ENCODE measurements around the gene NFU1.
"Not testable (repeated sequence)": the region's sequence is repeated elsewhere in the genome, so short reads cannot be mapped to it uniquely, and the experiment has no call there.

NFU1 gene

DNA sequence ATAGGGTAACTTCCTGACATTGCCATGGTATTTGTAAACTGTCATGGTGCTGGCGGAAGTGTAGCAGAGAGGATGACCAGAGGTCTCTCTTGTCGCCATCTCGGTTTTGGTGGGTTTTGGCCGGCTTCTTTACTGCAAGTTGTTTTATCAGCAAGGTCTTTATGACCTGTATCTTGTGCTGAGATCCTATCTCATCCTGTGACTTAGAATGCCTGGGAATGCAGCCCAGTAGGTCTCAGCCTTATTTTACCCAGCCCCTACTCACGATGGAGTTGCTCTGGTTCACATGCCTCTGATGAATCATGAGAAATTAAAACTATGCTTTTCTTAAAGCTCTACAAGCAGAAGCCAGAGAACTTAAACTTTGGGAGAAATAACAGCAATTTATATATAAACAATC is 12.7 kb upstream of the NFU1 start:
- no peak for DNase-seq

DNA sequence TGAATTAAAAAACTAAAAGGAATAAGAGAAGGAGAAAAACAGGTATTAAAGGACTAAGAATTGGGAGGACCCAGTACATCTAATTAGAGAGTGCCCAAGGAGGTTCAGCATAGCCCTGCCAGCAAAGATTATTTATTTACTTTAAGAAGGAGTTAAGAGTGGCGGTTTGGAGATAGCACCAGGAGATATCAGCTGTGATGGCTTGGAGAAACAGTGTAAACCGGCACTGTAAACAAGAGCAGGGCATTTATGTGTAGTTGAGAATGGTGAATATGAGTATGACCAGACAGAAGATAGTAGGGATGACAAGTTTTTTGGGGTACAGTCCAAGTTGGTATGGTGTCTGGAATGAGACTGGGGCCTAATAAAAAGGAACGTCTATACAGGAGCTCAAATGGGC is 6.4 kb upstream of the NFU1 start:
- not testable (repeated sequence) for DNase-seq

DNA sequence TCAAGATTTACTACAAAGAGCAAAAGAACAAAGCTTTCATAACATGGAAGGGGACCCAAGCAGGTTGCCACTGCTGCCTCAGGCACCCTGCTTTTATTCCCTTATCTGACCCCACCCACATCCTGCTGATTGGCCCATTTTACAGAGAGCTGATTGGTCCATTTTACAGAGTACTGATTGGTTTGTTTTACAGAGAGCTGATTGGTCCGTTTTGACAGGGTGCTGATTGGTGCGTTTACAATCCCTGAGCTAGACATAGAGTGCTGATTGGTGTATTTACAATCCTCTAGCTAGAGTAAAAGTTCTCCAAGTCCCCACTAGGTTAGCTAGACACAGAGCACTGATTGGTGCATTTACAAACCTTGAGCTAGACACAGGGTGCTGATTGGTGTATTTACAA is 2.3 kb upstream of the NFU1 start:
- not testable (repeated sequence) for DNase-seq

DNA sequence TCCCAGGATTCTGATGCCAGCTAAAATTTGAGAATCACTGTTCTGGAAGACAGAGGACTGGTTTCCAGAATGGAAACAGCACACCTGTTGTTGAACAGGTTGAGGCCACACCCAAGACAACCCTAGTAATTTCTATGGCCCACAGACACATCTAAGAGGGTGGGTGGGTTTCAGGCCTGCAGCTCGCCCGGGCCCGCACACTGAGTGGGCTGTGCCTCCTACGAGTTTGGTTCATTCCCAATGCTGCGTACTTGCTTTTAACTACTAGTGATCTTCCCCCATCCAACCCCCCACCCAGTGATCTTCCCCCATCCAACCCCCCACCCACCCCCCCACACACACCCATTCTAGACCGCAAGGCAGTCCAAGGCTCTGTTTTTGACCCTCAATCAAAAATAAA is 1.3 kb upstream of the NFU1 start:
- DNase-seq, result no peak

DNA sequence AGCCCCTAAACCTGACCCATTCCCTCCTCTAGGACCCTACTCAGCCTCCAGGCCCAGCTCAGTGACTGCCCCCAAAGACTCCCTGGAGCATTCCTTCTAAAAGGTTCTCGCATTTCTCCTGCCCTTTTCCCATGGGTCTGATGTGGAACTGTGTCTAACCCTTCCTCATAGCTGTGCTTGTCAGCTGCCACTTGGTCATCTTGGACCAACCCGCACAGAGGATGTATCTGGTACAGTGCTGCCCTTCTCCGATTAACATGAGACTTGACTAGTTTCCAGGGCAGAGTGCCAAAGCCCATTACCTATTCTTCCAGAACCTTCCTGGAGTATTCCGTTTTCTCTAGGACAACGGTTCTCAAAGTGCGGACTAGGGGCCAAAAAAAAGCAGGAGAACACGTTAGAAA is 518 bp upstream of the NFU1 start:
- no peak for DNase-seq

DNA sequence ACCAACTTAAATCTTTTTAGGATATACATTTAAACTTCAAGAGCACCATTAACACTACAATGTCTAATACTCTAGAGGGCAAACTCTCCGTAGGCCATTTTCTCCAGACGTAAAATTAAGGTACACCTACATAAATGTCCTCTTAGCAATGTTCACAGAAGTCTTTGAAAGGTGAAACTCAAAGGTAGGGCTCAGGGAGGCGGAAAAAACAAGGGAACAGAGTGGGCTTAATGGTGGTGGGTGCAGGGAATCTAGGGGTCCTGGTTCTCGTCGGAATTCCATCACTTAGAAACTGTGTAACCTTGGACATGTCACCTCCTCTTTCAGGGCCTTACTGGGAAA is 668 bp downstream of the NFU1 start:
- no peak for DNase-seq

DNA sequence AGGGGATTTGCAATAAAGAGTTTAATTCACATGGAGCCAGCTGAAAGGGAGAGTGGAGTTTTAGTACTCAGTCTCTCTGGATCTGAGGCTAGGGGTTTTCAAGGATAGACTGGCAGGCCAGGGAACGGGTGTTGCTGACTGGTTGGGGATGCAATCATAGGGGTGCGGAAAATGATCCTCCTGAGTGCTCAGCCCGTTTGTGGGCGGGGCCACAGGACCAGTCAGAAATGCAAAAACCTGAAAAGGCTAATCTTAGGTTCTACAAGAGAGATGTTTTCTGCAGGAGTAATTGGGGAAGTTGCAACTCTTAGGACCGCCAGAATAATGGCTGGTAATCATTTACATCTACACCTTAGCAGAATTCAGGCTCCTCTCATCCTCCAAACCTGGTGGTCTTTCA is 2.5 kb downstream of the NFU1 start:
- no peak for DNase-seq

DNA sequence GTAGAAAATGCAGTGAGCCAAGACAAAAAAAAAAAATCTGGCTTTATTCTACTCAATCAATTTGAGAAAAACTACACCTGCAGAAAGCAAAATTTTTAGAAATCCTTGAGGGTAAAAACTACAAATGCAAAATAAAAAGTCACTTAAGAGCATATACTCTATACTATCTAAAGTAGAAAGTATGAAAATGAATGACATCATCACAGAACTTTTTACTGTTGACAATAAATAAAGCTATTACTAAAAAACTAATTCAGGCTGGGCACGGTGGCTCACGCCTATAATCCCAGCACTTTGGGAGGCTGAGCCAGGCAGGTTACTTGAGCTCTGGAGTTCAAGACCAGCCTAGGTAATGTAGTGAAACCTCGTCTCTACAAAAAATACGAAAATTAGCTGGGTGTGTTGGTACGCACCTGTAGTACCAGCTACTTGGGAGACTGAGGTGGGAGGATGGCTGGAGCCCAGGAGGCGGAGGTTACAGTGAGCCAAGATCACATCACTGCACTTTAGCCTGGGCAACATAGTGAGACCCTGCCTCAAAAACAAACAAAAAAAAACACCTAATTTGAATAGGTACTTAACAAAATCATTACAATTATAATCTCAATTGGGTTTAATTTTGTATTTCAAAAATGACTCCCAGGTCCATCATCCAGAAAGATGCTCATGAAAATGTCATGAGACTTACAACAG is 7.6 kb downstream of the NFU1 start:
- no peak for DNase-seq

DNA sequence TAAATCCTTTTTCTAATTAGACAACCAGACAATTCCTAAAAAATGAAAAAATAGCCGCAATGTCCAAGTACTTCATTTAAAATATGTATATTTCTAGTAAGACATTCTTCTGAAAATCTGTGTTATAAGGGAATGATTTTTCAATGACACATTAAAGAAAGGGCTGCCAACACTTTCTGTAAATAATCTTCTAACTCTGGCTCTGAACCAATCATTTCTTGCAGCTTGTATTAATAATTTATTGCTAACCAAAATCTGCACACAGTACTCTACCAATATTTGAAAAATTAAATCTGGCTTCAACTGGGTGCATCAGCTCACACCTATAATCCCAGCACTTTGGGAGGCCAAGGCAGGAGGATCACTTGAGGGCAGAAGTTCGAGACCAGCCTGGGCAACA is 8.3 kb downstream of the NFU1 start:
- DNase-seq, result no peak

DNA sequence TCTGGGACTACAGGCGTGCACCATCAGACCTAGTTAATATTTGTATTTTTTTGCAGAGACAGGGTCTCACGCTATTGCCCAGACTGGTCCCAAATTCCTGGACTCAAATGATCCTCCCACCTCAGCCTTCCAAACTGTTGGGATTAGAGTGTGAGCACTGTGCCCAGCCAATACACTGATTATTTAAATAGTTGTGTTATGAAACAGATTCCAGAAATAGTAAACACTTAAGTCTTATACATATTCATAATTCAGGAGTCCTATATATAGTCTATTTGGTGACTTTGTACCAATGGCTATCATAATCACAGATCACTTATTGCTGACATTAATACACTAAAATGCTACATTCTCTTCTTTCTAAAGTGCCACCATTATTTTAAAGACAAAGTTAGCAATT is 12.8 kb downstream of the NFU1 start:
- DNase-seq, result no peak

DNA sequence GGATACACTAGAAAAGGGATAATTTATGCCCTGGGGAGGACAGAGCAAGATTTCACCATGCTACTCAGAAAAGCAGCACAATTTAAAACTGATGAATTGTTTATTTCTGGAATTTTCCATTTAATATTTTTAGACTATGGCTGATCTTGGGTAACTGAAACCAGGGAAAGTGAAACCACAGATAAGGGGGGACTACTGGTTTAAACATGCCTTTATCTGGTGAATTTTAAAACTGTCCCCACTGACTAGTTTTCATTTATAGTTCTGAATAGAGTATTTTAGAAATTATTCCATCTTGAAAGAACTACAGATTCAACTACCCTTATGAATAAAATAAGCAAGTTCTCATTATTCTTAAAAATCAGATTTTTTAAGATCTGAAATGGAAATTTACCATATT is 15.0 kb downstream of the NFU1 start:
- no peak for DNase-seq

DNA sequence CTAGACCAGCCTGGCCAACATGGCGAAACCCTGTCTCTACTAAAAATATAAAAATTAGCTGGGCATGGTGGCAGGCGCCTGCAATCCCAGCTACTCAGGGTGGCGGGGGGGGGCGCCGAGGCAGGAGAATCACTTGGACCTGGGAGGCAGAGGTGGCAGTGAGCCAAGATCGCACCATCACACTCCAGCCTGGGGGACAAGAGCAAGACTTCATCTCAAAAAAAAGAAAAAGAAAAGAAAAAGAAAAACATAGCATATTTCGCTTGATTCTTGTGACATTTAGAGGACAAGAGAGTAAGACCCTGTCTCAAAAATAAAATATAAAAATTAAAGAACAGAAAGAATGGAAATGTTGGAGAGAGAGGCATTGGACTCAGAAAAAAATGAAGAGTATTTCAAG is 18.1 kb downstream of the NFU1 start:
- DNase-seq, result not testable (repeated sequence)

DNA sequence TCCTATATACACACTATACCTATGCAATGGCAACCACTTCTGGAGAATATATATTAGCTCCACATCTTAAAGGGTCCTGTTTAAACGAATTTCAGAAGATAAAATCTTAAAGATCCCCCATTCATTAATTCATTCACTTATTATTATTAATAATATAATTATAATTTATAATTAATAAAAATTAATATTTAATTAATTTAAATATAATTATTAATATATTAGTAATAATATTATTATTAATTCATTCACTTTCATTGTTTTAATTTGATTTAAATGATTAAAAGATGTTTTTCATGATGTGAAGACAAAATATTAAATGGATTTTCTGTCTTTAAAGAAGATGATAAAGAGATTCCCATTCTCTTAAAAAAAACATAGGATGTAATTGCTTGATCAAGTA is 21.1 kb downstream of the NFU1 start:
- no peak for DNase-seq

DNA sequence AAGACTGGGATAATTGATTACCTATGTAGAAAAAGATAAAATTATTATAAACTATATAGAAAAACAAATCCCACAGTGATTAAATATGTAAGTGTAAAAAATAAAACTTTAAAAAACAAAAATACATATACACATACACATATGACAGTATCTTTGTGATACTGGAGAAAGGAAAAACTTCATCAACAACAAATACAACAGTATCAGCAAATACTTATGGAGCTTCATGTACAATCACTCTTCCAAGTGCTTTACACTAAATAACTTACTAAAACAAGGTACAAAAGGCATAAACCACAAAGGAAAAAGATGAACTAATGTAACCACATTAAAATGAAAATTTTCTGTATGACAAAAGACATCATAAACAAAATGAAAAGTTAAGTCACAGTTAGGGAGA is 26.1 kb downstream of the NFU1 start:
- DNase-seq, result no peak

DNA sequence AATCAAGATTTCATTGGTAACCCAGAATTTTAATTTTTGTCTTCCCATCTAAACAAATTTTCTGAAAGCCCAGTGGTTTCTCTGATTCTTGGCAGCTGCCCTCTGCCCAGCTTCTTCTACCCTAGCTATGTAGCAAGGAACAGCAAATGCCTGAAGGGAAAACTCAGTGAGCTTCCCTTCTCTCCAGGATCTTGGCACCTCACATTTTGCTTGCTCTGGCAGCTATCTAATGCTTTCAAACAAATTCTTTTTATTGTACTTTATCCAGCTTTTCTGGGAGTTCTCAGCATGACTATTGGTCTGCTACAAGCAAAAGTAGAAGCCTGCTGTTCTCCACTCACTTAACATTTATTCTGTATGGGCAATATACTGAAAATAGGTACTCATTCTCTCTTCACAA is 31.9 kb downstream of the NFU1 start:
- DNase-seq, result no peak

DNA sequence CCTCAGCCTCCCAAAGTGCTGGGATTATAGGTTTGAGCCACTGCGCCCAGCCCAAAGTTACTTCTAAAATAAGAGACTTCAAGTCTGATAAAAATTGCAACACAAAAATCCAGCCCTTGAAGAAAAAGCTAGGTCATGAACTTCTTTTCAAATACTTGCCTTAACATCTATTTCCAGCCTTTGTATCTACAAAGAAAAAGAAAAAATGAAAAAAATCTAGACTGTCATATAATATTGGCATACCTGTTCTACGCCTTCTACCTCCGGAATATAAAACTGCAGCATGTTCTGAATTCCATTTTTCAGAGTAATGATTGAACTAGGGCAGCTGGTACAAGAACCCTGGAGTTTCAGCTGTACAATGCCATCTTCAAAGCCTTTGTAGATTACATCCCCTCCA is 37.1 kb downstream of the NFU1 start:
- DNase-seq, result no peak

DNA sequence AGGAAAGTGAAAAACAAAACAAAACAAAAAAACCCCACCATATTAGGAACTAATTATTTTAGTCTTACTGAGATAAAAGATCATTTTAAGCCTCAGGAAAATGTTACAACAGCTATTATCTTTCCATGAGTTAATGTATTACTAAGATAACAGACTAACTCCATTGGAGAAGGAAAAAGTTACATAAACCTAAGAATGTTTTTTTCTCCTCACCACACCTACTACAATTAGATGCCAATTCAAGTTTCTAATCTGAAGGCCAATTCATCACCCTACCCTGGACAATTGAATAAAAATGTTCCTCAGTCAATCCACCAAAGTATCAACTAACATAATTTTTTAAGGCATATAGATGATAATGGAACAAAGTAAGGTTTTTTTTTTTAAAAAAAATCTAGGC is 40.0 kb downstream of the NFU1 start:
- no peak for DNase-seq

DNA sequence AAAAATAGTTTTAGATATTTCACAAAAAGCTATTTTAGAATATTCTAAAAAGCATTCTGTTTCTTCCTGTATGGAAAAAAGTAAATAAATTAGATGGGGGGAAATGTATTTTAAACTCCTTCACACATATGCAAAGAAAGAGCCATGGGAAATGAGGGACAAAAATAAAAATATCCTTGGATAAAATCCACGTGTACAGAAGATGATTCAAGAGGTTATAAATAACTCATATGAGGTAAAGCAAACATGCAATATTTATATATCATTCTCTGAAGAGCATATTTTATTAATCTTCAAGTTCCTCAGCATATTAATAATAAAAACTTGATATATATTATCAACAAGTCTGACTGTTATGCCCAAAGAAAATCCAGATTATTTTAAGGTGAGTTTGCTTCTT is 41.4 kb downstream of the NFU1 start:
- no peak for DNase-seq

DNA sequence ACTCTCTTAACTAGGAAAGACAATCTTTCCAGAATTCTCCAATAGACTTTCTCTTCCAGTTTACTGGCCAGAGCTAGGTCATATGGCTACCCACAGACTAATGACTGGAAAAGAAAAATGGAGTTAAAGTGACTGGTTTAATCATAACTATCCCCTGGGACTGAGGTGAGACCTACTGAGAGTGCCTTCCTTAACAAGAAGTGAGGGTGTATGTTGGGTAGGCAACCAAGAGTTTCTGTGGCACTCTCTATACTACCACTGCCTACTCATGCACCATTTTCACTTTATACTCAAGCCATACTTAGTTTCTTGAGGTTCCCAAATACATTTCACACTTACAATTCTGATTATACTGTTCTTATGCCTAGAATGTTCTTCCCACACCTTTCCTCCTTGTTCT is 43.3 kb downstream of the NFU1 start:
- DNase-seq, result no peak

DNA sequence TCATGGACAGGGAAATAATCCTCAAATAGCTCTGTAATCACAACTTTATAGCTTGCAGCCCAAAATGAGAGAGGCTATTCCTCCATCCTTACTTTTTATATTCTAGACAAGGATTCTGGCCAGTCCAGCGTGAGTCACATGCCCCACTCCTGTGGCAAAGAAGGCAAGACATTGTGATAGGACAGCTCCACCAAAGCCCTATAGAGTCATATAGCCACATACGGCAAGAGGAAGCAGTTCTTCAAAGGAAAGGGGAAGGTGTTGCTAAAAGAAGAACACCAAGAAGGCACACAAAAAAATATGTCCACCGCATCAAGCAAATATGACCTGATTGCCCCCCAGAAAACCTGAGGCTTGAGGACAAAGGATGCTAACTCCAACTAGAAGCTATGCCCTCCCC is 46.8 kb downstream of the NFU1 start:
- no peak for DNase-seq

DNA sequence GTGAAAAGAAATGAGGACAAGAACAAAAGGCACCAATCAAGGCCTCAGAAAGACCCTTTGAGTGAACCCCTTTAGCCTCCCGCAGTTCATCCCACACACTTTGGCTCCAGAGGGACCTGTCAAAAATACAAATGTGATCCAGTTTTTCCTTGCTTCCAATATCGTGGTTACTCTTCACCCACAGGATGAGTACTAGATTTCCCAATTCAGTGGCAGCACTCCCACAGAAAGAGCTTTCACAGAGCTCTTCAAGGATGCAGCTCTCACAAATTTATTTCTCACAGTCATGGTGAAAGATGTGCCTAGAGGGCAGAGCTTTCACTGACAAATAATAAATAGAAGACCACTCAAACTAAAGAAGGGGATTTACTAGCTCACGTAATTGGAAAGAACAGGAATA is 47.2 kb downstream of the NFU1 start:
- no peak for DNase-seq

DNA sequence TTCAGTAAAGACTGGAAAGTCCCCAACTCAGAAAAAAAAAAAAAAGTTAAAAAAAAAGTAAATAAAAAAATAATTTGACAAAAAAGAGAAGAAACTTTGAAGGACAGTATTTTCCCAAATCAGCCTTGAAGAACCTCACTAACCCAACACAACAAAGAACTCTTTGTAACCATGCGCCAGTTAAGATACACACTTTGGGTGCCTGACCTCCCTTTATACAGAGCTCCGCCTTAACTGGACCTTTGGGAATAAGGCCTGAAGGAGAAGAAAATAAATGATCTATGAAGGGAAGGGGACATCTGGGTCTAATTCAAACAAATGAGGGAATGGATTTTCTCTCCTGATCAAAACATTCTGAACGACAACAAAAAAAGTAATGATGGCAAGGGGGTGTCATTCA is 48.0 kb downstream of the NFU1 start:
- no peak for DNase-seq

DNA sequence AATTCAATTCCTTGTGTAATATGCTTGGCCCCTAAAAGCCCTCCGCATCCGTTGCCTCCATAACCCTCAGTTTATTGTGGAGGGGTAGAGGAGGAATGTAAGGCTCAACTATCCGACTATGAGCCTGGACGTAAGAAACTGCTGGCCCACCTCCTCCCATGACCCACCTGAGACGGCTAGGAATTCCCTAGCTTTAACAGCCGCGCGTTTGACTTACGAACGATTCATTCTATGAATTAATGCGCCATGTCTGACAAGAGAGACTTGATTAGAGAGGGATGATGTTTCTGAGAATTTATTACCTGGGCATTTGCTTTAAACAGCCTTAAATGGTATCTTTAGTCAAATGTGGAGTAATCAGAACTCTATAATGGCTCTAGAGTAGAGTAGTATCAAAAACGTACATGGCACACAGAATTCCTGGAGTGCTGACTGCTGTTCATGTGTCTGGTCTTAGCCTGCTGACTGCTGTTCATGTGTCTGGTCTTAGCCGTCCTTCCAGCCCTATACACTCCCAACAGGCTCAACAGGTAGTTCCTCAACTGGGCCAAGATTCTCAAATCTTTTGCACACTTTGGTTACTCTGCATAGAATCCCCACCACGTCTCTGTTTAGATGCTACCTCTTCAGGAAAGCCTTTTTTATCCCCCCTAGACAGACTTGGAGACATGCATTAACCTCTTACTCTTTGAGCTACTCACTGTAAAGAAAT is 49.3 kb downstream of the NFU1 start:
- DNase-seq, result no peak

DNA sequence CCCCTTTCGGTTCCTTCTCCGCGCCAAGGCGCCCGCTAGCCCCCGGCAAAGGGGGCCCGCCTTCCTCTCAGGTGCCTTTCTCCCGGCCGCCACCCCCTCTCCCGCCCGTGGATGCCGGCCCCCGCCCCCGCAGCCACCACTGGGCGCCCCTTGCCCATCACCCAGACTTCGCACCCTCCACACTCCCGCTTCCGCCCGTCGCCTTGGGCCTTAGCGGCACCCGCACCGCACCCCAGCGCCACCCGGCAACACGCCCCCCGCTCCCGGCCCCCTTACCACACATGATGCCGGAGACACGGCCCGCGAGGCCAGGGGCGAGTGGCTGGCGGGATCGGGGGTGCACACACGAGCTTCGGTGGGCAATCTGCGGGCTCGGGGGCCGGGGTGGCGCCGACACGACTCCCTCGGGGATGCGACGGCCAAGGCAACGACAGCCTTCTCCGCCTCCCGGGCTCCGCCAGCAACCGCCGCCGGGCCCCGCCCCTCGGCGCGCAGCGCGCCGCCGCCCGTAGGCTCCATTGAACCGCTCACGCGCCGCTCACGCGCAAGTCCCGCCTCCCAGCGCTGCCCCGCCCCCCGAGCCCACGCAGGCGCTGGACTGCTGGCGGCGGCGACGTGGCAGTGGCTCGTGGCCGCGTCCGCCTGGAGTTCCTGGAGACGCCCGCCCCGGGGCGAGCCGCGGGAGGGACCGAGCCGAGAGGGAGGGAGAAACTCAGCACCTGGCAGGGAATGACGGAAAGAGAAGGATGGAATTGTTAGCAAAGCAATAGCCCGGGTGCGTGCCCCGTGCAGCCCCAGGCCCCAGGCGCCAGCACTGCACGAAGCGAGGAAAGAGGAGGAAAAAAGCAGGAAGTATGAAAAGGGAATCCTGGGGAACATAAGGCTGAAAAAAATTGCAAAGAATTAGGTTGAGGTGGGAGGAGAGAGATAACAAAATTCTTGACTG is 50.2 kb downstream of the NFU1 start, which contains the start of gene GFPT1:
Gene GFPT1, minus strand, starts transcription at position 439 of the 946 bp plus-strand sequence. Its CDS starts 156 bp downstream, at position 283.
- peak; percentile 94 for DNase-seq
